ENCODE data around the gene TAF4B. TPM values are rescaled to one million over a fixed set of nuclear protein-coding genes. Genes with fewer than 3 reads are reported as not detected.
"Not testable (repeated sequence)": the region's sequence is repeated elsewhere in the genome, so short reads cannot be mapped to it uniquely, and the experiment has no call there.

The TAF4B gene
- total RNA-seq, 2 experiments from 2014 or later: 20.2 to 20.6 TPM

DNA sequence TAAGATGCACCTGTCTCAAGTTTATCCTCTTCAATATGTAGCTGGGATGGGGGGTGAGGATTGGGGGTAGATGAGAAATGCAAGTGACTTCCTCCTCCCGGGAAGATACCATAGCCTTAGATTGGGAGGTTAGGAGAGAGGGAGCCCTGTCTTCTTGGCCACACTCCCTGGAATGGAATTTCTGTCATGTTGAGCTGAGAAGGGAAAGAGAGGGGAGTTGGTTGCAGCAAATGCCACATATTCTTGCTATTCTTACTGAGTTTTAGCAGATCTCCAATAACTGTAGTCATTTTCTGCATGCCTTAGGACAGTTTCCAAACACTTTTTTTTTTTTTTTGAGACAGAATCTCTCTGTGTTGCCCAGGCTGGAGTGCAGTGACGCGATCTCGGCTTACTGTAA lies 35.9 kb downstream of the TAF4B start:
- DNase-seq: no peak
- Mint-ChIP-seq H3K4me3 (no peak overlapping the region), H3K36me3 (peaks cover 33% of the 10 kb centered on the region), H3K9me3 (peaks cover 6% of the 10 kb centered on the region), H3K27ac (no peak overlapping the region), H3K4me1 (peaks cover 16% of the 10 kb centered on the region), H3K27me3 (no peaks in the 10 kb centered on the region)

DNA sequence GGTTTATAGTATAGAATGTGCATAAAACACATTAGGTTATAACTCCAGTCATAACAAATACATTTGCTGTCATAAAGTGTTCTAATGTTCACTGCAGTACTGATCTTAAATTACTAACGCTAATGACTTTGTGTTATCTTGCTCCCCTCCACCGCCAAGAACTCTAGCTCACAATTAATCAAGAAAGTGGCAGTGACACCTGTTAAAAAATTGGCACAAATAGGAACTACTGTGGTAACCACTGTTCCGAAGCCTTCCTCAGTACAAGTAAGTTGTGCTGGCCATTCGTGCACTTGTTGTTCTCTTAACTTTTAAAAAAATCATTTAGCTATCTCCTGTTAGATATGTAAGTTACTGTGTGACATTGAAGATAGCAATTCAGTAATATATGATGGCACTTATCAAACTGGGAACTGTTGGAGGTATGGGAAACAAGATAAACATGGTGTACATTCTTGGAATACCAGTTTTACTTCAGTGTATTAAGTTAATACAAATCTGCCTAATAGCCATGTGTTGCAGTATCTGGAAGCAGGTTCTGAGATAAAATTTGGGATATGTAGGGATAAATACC lies 41.2 kb downstream of the TAF4B start:
- Mint-ChIP-seq H3K27ac (no peak overlapping the region), H3K4me3 (no peak overlapping the region), H3K9me3 (no peaks in the 10 kb centered on the region), H3K4me1 (peaks cover 2% of the 10 kb centered on the region), H3K36me3 (peaks cover 36% of the 10 kb centered on the region), H3K27me3 (no peaks in the 10 kb centered on the region)
- DNase-seq: no peak

DNA sequence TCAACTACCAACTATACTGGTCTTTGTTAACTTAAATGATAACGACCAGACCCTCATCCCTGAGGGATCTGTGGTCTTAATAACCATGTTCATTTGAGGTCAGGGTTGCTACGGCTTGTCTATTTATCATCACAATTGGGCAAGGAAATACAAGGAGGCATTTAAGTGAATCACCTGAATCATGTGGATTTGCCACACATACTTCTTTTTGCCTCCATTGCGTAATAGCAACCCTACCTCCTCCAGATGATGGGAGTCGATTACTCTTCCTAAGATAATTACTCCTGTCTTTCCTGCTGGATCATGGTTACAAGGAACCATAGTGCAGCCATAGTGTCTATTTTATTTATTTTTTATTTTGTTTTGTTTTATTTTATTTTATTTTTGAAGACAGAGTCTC lies 42.2 kb downstream of the TAF4B start:
- no peaks in the 10 kb centered on the region for H3K9me3 Mint-ChIP-seq

DNA sequence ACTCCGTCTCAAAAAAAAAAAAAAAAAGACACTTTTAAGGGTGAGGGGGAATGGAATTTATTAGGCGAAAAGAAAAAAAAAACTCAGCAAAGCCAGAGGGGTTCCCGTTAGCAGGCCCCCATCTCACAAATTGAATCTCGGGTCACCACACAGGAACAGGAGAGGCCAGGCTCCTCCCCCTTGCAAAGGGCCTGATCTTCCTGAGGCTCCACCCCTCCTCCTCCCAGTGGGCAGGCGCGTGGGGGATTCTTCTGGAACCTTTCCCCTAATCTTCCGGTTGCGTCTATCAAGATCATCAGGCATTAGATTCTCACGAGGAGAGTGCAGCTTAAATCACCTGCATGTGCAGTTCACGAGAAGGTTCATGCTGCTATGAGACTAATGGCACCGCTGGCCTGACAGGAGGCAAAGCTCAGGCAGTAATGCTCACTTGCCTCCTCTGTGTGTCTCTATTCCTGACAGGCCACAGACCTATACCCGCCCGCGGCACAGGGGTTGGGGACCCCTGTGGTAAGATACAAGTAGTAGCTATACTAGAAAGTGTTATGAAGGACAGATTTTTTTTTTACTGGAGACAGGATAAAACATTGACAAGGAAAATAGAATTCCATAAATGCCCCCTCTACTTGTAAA lies 45.8 kb downstream of the TAF4B start:
- Mint-ChIP-seq H3K27ac (no peak overlapping the region), H3K9me3 (no peaks in the 10 kb centered on the region), H3K4me1 (peaks cover 3% of the 10 kb centered on the region), H3K4me3 (no peak overlapping the region), H3K36me3 (peaks cover 37% of the 10 kb centered on the region), H3K27me3 (no peaks in the 10 kb centered on the region)
- no peak for DNase-seq

More for the DNA sequence above, 42.2 kb downstream of the TAF4B start:
- Mint-ChIP-seq H3K27me3 (no peaks in the 10 kb centered on the region), H3K27ac (no peak overlapping the region), H3K4me3 (no peak overlapping the region), H3K4me1 (peaks cover 3% of the 10 kb centered on the region), H3K36me3 (peaks cover 36% of the 10 kb centered on the region)
- DNase-seq: no peak

DNA sequence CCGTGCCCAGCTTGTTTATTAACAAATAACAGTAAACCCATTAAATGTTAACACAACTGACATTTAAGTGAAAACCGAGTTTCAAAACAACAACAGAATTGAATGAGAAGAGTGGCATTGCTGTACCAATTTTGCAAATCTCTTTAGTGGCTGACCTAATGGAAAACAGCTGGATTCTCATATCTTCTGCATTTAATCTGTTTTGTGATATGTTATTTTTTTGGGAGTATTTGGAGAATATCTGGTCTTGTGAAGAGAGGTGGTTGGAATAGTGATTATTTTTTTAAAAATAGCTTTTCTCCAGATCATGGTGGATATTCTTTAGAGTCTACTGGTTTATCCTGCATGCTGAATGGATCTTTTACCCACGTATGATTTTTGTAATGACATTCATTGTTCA lies 51.1 kb downstream of the TAF4B start:
- peaks cover 42% of the 10 kb centered on the region for H3K36me3 Mint-ChIP-seq
- DNase-seq: no peak
- peaks cover 1% of the 10 kb centered on the region for H3K4me1 Mint-ChIP-seq

DNA sequence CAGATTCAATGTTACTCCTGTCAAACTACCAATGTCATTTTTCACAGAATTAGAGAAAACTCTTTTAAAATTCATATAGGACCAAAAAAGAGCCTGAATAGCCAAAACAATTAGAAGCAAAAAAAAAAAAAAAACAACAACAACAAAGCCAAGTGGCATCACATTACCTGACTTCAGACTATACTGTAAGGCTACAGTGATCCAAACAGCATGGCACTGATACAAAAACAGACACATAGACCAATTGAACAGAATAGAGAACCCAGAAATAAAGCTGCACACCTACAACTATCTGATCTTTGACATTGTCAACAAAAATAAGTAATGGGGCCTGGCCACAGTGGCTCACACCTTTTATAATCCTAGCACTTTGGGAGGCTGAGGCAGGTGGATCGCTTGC lies 53.2 kb downstream of the TAF4B start:
- Mint-ChIP-seq H3K9me3 (peaks cover 6% of the 10 kb centered on the region), H3K36me3 (peaks cover 58% of the 10 kb centered on the region), H3K27ac (no peak overlapping the region), H3K4me1 (no peaks in the 10 kb centered on the region), H3K4me3 (no peak overlapping the region), H3K27me3 (no peaks in the 10 kb centered on the region)
- no peak for DNase-seq

More for the DNA sequence above, 51.1 kb downstream of the TAF4B start:
- no peaks in the 10 kb centered on the region for H3K27me3 Mint-ChIP-seq
- no peak overlapping the region for H3K4me3 Mint-ChIP-seq
- no peak overlapping the region for H3K27ac Mint-ChIP-seq
- peaks cover 6% of the 10 kb centered on the region for H3K9me3 Mint-ChIP-seq

DNA sequence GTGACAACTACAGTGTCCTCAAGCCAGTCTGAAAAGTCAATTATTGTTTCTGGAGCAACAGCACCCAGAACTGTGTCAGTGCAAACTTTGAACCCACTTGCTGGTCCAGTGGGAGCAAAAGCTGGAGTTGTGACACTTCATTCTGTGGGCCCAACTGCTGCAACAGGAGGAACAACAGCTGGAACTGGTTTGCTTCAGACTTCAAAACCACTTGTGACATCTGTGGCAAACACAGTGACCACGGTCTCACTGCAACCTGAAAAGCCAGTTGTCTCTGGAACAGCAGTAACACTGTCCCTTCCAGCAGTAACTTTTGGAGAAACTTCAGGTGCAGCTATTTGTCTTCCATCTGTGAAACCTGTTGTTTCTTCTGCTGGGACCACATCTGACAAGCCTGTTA lies 59.8 kb downstream of the TAF4B start:
- H3K36me3 Mint-ChIP-seq: peaks cover 45% of the 10 kb centered on the region
- DNase-seq: no peak
- H3K4me1 Mint-ChIP-seq: peaks cover 6% of the 10 kb centered on the region
- no peaks in the 10 kb centered on the region for H3K27me3 Mint-ChIP-seq
- H3K9me3 Mint-ChIP-seq: no peaks in the 10 kb centered on the region
- H3K4me3 Mint-ChIP-seq: no peak overlapping the region
- no peak overlapping the region for H3K27ac Mint-ChIP-seq

DNA sequence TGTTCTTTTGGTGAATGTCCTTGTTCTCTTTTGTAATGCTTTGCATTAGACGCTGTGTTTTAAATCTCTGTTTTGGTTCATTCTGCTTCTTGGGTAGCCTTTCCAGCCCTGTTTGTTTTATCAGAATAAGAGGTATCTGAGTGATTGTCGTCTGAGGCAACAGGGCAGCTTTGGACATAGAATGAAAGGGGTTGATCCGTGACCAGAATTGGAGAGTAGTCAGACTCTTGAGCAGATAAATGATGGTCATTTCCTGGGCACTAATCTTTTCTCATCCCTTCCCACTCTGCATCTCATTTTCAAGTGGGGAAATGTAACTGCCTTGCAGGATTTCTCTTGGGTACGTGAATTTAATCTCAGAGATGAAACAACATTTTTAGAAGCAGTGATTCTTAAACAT lies 61.4 kb downstream of the TAF4B start:
- no peaks in the 10 kb centered on the region for H3K27me3 Mint-ChIP-seq
- H3K4me1 Mint-ChIP-seq: peaks cover 6% of the 10 kb centered on the region
- H3K27ac Mint-ChIP-seq: no peak overlapping the region
- no peaks in the 10 kb centered on the region for H3K9me3 Mint-ChIP-seq
- H3K4me3 Mint-ChIP-seq: no peak overlapping the region
- no peak for DNase-seq
- H3K36me3 Mint-ChIP-seq: peaks cover 39% of the 10 kb centered on the region

DNA sequence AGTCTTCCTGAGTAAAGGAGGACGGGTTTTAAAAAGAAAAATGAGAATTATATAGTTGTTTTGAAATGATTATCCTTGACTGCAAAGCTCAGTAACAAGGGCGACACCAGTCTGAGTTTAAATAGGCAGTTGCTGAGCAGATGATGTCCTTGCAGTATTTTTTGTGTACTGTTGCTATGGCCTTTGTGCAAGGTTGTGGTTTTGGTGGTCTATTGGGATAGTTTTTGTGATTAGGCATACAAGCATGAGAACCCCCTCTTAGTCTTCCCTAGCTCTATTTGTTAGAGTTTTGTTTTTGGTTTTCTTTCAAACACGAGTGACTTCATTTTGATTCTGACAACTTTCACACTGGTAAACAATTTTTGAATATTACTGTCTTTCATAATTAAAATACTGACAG lies 64.1 kb downstream of the TAF4B start:
- Mint-ChIP-seq H3K27ac (no peak overlapping the region), H3K27me3 (no peaks in the 10 kb centered on the region), H3K4me1 (peaks cover 10% of the 10 kb centered on the region), H3K4me3 (no peak overlapping the region), H3K9me3 (no peaks in the 10 kb centered on the region), H3K36me3 (peaks cover 28% of the 10 kb centered on the region)
- no peak for DNase-seq

DNA sequence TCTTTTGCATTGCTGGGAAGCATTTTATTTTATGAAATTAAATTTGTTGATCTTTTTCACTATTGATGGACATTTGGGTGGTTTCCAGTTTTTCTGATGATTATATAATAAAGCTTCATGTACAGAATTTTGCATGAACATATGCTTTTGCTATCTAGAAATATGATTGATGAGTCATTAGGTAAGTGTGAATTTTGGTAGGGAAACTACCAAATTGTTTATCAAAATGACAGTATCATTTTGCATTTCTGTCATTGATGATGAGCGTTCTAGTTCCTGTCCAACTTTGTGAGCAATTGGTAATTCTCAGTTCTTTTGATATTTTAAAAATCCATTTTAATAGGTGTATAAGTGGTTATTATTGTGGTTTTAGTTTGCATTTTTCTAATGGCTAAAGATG lies 67.7 kb downstream of the TAF4B start:
- no peak for DNase-seq
- H3K27me3 Mint-ChIP-seq: no peaks in the 10 kb centered on the region
- H3K9me3 Mint-ChIP-seq: no peaks in the 10 kb centered on the region
- H3K4me1 Mint-ChIP-seq: peaks cover 8% of the 10 kb centered on the region
- H3K36me3 Mint-ChIP-seq: peaks cover 36% of the 10 kb centered on the region
- H3K27ac Mint-ChIP-seq: no peak overlapping the region
- no peak overlapping the region for H3K4me3 Mint-ChIP-seq

DNA sequence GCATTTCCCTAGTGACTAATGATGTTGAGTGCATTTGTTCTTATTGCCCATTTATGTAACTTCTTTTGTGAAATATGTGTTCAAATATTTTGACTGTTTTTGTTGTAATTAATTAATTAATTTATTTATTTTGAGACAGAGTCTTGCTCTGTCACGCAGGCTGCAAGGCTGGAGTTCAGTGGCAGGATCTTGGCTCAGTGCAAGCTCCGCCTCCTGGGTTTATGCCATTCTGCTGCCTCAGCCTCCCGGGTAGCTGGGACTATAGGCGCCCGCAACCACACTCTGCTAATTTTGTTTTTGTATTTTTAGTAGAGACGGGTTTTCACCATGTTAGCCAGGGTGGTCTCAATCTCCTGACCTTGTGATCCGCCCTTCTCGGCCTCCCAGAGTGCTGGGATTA lies 71.9 kb downstream of the TAF4B start:
- Mint-ChIP-seq H3K27ac (no peak overlapping the region), H3K4me1 (peaks cover 4% of the 10 kb centered on the region), H3K9me3 (peaks cover 1% of the 10 kb centered on the region), H3K36me3 (peaks cover 32% of the 10 kb centered on the region), H3K4me3 (no peak overlapping the region), H3K27me3 (no peaks in the 10 kb centered on the region)
- no peak for DNase-seq

DNA sequence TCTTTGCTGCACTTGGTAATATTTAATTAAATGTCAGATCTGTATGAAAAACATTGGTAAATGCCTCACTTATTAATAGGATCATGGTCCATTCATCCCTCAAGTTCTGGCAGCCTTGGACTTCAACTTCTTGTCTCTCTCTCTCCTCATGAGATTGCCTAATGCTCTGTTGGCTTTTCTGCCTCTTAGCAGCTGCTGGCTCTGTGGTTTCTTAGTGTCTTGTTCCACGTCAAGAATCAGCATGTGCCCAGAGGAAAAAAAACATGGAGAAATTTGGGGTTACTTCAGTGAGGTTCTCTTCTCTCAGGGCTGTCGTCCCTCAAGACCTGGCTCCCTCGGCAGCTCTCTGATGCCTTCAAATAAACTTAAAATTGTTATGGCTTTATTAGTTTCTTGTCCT lies 75.4 kb downstream of the TAF4B start:
- Mint-ChIP-seq H3K9me3 (peaks cover 3% of the 10 kb centered on the region), H3K27me3 (no peaks in the 10 kb centered on the region), H3K27ac (no peak overlapping the region), H3K36me3 (peaks cover 19% of the 10 kb centered on the region), H3K4me1 (no peaks in the 10 kb centered on the region), H3K4me3 (no peak overlapping the region)
- no peak for DNase-seq

DNA sequence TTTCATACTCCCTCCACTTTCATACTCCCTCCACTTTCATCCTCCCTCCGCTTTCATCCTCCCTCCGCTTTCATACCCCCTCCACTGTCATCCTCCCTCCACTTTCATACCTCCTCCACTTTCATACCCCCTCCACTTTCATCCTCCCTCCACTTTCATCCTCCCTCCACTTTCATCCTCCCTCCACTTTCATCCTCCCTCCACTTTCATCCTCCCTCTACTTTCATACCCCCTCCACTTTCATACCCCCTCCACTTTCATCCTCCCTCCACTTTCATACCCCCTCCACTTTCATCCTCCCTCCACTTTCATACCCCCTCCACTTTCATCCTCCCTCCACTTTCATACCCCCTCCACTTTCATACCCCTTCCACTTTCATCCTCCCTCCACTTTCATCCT lies 77.0 kb downstream of the TAF4B start:
- H3K27me3 Mint-ChIP-seq, H3K4me1 Mint-ChIP-seq, DNase-seq, H3K27ac Mint-ChIP-seq, H3K4me3 Mint-ChIP-seq, H3K9me3 Mint-ChIP-seq: not testable (repeated sequence)
- peaks cover 13% of the 10 kb centered on the region for H3K36me3 Mint-ChIP-seq

DNA sequence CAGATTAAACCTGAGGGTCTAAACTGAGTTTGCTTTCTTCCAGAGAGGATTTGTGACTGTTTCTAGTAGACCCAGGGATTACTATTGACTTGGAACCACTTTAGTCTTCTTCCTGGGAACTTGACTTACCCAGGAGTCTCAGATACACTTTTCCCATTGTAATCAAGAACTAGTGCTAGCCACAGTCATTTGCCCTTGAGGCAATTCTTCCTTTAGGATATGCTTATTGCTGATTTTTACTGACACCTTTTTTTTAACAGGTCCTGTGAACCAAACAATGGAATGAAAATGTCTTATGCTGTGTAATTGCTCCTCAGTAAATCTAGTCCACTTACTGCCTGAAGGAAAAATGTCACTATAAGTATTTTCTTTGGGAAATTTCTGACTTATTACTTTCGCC lies 78.3 kb downstream of the TAF4B start:
- peaks cover 3% of the 10 kb centered on the region for H3K9me3 Mint-ChIP-seq
- no peaks in the 10 kb centered on the region for H3K4me1 Mint-ChIP-seq
- peaks cover 11% of the 10 kb centered on the region for H3K36me3 Mint-ChIP-seq
- H3K27ac Mint-ChIP-seq: no peak overlapping the region
- no peak for DNase-seq
- no peaks in the 10 kb centered on the region for H3K27me3 Mint-ChIP-seq
- H3K4me3 Mint-ChIP-seq: no peak overlapping the region

DNA sequence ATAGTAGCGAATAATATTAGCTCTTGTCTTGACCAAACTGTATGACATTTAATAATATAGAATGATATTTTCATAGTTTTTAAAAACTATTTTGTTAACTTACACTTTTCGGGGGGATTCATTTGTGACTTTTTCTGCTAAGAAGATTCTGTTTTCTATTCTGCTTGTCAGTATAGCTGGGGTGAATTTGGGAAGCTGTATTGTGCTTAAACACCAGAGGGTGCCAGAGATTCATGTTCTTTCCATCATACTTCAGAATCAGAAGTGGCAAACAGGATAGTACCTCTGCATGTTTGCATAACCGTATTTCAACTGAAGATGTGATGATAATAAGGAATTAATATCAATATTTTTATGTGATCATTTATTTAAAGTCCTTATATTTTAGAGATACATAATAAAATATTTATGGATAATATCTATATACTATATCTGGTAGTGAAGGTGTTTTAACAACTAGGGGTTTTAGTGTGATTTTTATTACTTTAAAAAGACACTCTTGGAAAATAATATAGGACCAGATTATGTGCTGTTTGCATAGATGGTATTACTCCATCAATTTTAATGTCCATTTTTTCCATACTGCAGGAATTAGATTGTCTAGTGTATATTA lies 81.0 kb downstream of the TAF4B start:
- Mint-ChIP-seq H3K27me3 (no peaks in the 10 kb centered on the region), H3K9me3 (peaks cover 3% of the 10 kb centered on the region), H3K27ac (no peak overlapping the region), H3K4me1 (no peaks in the 10 kb centered on the region), H3K4me3 (no peak overlapping the region), H3K36me3 (peaks cover 13% of the 10 kb centered on the region)
- DNase-seq: no peak

DNA sequence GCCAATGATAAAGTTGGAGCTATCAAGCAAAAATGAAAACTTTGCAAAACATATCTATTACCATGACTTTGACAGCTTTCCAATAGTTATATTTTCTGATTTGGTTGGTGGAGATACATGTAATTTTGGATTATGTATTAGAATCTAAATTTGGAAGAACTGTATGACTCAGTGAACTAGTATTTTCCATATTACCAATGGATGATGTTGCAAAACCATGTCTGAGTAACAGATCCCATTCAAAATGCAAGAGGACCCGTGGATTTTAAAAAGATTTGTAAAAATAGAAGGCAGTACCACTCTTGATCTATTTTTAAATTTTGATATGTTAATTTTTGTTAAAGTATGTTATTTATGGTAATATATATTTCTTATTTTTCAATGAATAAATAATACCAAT lies 83.0 kb downstream of the TAF4B start:
- peaks cover 12% of the 10 kb centered on the region for H3K36me3 Mint-ChIP-seq
- no peak for DNase-seq
- H3K9me3 Mint-ChIP-seq: no peaks in the 10 kb centered on the region
- H3K27me3 Mint-ChIP-seq: no peaks in the 10 kb centered on the region
- no peak overlapping the region for H3K4me3 Mint-ChIP-seq
- H3K4me1 Mint-ChIP-seq: no peaks in the 10 kb centered on the region
- no peak overlapping the region for H3K27ac Mint-ChIP-seq
